NCI-H2227 (cell line): Measurements from ENCODE around the gene TRPV2.

Experiments
- DNase-seq: peaks from one replicate; lab custom pipeline; 2025; ENCODE audit not compliant: unreplicated experiment; lab: John Stamatoyannopoulos, UW

The TRPV2 gene

DNA sequence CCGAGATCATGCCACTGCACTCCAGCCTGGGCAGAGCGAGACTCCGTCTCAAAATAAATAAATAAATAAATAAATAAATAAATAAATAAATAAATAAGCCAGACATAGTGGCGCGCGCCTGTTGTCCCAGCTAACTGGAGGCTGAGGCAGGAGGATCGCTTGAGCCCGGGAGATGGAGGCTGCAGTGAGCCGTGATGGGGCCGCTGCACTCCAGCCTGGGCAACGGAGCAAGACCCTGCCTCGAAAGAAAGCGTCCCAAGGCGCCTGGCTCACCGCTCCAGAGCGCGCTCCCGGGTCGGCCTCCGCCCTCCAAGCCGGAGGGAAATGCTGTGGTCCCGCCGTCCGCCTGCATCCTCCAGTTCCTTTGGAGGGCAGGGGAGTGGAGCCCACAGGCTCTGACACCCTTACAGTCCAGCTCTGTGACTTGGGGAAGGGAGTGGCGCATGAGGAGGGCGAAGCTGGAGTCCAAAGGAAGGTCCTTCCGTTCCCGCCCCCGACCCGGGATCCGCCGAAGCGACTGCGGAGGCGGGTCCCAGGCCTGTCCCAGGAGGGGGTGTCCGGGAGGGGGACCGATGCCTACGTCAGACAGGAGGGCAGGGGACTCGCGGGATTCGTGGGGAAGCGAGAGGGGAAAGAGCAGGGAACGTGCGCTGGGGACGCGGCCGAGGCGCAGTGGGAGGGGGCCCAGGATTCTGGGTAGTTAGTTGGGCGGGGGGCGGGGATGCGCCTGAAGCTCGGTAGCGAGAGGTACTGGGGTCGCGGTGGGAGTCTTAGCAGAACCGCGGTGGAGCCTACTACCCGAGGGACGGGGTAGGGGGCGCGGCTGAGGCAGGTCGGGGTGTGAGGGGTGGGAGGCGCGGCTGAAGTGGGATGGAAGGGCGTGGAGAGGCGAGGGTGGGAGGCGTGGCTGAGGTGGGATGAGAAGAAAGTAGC is 8.4 kb upstream of the TRPV2 start:
- DNase-seq: peak; percentile 79

- DNase-seq: peak; percentile 65
Measured at GRCh38 chr17:16407911-16408588, 7.3 kb upstream of the TRPV2 start.

DNA sequence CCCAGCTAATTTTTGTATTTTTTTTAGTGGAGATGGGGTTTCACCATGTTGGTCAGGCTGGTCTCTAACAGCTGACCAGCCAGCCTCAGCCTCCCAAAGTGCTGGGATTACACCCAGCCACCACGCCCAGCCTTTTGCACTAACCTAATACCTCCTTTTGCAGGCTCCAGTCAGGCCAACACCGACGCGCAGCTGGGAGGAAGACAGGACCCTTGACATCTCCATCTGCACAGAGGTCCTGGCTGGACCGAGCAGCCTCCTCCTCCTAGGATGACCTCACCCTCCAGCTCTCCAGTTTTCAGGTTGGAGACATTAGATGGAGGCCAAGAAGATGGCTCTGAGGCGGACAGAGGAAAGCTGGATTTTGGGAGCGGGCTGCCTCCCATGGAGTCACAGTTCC is 2.0 kb downstream of the TRPV2 start:
- no peak for DNase-seq

DNA sequence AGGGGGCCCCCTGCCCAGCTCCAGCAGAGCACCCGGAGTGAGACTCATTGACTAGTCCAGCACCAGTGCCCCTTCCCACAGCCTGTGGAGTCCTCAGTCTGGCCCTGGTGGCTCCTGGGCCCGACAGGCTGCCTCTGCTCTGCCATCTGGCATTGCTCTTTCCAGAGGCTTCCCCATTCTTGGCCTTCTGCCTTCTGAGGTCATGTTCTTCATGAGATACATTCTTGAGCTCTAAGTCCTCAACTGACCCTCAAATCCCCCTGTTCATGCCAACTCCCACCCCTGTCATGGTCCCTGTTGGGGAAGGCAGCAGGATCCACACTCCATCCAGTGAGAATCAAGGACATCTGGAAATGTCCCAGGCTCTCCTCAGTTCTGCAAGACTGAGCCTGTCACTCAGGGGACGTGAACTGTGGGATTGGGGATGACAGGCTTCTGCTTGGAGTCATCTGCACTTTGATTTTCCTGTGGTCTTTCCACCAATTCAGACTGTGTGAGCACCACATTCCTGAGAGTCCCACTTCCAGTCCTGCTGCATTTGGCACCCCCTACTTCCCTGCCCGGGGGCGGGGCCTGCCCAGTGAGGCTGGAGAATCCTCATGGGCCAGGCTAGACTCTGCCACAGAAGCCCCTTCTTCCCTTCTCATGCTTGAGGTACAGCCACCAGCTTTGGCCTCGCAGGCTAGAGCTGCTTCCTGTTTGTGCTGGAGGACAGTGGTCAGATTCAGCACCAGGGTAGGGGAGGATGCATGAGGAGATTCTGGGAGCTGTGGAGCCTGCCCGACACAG is 2.7 kb downstream of the TRPV2 start:
- DNase-seq: no peak

GRCh38 chr17:16418685-16419068 is 3.3 kb downstream of the TRPV2 start:
- no peak for DNase-seq

DNA sequence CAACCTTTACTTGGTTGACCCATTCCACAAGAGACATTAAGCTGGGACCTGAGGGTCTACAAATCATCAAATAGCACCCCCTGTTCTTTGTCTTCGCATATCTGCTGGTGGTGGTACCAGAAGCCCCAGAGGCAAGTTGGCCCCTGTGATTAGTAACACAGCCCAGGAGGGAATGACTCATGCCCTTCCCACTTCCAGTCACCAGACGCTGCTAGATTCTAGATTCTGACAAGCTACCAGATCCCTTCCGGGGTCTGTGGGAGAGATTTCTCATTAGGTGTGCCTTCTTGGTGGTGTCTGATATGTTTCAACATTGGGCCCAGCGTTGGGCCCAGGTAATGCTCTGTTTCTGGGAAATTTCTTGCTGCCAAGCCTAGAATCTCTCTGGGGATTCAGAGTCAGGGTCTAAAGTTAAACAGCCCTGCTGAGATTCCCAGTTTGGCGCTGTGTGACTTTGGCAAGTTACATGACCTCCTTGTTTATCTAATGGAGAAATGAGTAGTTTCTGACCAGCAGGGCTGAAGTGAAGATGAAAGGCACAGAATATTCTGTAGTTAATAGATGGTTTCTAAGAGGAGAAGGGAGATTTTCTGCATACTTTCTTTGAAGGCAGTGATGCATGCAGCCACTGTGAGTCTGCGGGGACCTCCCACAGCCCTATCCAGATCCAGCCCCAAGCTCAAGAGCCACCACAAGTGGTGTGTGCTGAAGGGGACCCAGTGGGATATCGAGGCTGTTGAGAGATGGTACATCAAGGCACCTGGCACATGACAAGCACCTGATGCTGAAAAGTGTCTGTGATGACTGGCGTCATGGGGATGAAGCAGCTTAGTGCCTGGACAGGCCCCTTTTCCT is 3.9 kb downstream of the TRPV2 start:
- DNase-seq: peak; percentile 32

GRCh38 chr17:16419929-16420271 is 4.5 kb downstream of the TRPV2 start:
- DNase-seq: no peak

- no peak for DNase-seq
Measured at GRCh38 chr17:16422416-16422815, 7.0 kb downstream of the TRPV2 start.

DNA sequence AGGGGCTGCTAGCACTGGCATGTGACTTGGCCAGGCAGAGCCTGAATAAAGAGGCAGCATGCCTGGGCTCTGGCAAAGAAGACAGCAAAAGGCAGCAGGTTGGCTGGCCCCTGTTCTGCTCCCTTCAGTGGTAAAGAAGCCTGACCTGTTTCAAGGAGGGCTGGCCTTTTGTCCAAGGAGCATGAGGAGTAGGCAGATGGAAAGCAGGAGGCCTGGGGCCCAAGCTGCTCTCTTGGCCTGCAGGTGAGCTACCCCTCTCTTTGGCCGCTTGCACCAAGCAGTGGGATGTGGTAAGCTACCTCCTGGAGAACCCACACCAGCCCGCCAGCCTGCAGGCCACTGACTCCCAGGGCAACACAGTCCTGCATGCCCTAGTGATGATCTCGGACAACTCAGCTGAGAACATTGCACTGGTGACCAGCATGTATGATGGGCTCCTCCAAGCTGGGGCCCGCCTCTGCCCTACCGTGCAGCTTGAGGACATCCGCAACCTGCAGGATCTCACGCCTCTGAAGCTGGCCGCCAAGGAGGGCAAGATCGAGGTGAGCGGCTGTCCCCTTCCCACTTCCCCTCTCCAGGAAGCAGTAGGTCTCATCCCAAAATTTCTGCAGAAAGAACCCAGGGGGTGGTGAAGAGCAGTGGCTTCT is 8.0 kb downstream of the TRPV2 start:
- no peak for DNase-seq

DNA sequence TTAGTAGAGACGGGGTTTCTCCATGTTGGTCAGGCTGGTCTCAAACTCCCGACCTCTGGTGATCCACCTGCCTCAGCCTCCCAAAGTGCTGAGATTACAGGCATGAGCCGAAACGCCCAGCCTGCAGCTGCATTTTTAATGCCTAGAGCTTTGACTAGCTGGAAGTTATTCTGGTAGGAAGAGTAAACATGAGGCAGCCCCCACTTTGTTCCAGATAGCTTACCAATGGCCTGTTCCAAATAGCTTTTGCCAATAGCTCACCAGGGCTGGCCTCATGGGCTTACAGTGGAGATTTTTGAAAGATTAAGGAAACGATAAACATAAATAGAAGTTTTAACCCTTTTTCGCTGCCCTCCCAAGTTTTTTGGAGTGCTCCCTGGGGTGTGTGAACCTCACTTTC is 9.8 kb downstream of the TRPV2 start:
- DNase-seq: no peak

DNA sequence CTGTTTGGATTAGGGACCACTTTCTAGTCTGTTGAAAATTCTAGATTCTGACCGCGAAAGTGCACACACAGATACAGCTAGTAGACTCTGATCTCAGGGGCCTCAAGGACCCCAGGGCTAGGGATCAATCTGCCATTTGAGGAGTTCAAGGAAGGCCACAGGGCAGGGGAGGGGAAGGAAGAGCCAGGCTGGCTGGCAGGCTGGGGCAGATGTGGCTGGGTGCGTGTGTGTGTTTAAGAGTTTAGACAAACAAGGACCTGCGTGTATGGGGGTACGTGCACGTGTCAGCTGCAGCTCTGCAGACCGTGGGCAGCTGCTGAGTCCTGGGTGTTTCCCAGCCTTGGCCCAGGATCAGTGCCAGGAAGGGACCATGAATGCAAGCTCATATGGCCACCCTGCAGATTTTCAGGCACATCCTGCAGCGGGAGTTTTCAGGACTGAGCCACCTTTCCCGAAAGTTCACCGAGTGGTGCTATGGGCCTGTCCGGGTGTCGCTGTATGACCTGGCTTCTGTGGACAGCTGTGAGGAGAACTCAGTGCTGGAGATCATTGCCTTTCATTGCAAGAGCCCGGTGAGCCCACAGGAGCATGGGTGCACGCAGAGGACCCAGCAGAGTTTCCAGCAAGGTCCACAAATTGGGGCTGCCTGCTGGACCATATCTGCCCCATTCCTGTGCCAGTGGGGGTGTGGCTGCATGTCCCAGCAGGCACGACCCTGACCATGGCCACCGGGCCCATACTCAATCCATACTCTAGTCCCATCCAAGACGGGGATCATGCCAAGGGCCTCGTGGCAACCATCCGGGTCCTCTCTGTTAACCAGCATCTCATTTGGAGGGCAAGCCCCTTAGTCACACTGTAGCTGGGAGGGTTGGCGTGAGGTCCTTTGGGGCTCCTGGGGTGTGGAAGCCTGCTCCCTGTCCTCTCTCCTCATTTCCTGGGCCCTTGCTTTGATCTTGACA is 10.6 kb downstream of the TRPV2 start:
- DNase-seq: no peak

DNA sequence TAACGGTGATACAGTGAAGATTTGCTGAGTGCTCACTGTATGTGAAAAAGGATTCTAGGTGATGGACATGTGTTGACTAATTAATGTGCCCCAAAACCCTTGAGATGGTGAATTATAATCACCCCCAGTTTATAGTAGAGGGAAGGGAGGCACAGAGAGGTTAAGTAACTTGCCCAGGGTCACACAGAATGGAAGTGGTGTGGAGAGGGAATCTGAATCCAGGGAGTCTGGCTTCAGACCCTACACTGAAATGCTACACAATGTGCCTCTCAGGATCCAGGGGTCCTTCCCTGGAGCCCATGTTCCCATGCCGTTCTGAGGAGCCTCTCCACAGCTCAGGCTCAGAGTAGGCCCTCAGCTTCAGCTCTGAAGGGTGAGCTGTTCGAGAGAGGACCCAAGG is 11.6 kb downstream of the TRPV2 start:
- DNase-seq: no peak

- DNase-seq: no peak
Measured at GRCh38 chr17:16428098-16428882, 12.9 kb downstream of the TRPV2 start.

- no peak for DNase-seq
Measured at GRCh38 chr17:16429083-16429482, 13.7 kb downstream of the TRPV2 start.

DNA sequence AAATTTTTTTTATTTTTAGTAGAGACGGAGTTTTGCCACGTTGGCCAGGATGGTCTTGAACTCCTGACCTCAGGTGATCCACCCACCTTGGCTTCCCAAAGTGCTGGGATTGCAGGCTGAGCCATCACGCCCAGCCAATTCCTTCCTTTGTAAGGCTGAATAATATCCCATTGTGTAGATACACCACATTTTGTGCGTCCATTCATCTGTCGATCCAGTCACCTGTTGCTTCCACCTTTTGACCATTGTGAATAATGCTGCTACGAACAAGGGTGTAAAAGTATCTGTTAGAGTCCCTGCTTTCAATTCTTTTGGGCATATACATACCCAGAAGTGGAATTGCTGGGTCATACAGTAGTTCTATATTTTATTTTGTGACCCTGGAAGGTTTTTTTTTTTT is 15.3 kb downstream of the TRPV2 start:
- DNase-seq: no peak

DNA sequence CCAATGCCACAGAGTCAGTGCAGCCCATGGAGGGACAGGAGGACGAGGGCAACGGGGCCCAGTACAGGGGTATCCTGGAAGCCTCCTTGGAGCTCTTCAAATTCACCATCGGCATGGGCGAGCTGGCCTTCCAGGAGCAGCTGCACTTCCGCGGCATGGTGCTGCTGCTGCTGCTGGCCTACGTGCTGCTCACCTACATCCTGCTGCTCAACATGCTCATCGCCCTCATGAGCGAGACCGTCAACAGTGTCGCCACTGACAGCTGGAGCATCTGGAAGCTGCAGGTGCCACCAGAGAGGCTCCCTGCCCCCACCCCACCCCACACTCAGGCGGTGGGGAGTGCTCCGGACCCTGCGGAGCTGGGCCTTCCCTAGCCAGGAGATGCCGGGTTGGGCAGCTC is 16.6 kb downstream of the TRPV2 start:
- DNase-seq: no peak

- DNase-seq: no peak
Measured at GRCh38 chr17:16433514-16433913, 18.1 kb downstream of the TRPV2 start.

GRCh38 chr17:16434662-16435061 is 19.3 kb downstream of the TRPV2 start:
- DNase-seq: no peak
